Endodermal cell (in vitro differentiated cells): ENCODE data around the gene GJD2. TPM values are rescaled to one million over a fixed set of nuclear protein-coding genes. Genes with fewer than 3 reads are reported as not detected.

ENCODE experiments used
- DNase-seq: peaks from one replicate; pipeline ENCODE4 v3.0.0-alpha.2; 2017
- H3K27ac ChIP-seq: 2 replicates; pipeline ENCODE4 v1.5.1; 2013; ENCODE audit warnings: mild to moderate bottlenecking, low read depth, low read length, moderate library complexity
- H3K27me3 ChIP-seq: 2 replicates; pipeline ENCODE4 v1.6.1; 2013; ENCODE audit warnings: mild to moderate bottlenecking, low read length, moderate library complexity; ENCODE audit not compliant: insufficient read depth, control insufficient read depth, poor library complexity, severe bottlenecking
- H3K36me3 ChIP-seq: 2 replicates; pipeline ENCODE4 v1.7.0; 2013; ENCODE audit warnings: mild to moderate bottlenecking, low read length, moderate library complexity; ENCODE audit not compliant: control insufficient read depth, insufficient read depth
- H3K4me1 ChIP-seq: one replicate; pipeline ENCODE4 v1.7.0; 2013; ENCODE audit warnings: low read length; ENCODE audit not compliant: control insufficient read depth, insufficient read depth
- H3K4me3 ChIP-seq: 2 replicates; pipeline ENCODE4 v1.5.1; 2013; ENCODE audit warnings: mild to moderate bottlenecking, low read length, moderate library complexity
- H3K9ac ChIP-seq: 2 replicates; pipeline ENCODE4 v1.6.1; 2013; ENCODE audit warnings: mild to moderate bottlenecking, low read length, moderate library complexity; ENCODE audit not compliant: poor library complexity, severe bottlenecking; ENCODE audit errors: extremely low read depth
- H3K9me3 ChIP-seq: 2 replicates; pipeline ENCODE4 v1.6.1; 2013; ENCODE audit warnings: mild to moderate bottlenecking, low read length, moderate library complexity; ENCODE audit not compliant: control insufficient read depth
- H3K27ac Mint-ChIP-seq: 2 replicates; pipeline ENCODE4 v1.8.0; 2020; ENCODE audit warnings: mixed read lengths
- H3K27me3 Mint-ChIP-seq: 2 replicates; pipeline ENCODE4 v1.8.0; 2021; ENCODE audit warnings: mild to moderate bottlenecking, mixed read lengths; ENCODE audit not compliant: insufficient read depth
- H3K36me3 Mint-ChIP-seq: 2 replicates; pipeline ENCODE4 v1.8.0; 2020; ENCODE audit warnings: low read depth, mixed read lengths
- H3K4me1 Mint-ChIP-seq: 2 replicates; pipeline ENCODE4 v1.8.0; 2020; ENCODE audit warnings: mixed read lengths
- H3K4me3 Mint-ChIP-seq: 2 replicates; pipeline ENCODE4 v1.8.0; 2020; ENCODE audit warnings: mild to moderate bottlenecking, moderate library complexity, mixed read lengths
- H3K9me3 Mint-ChIP-seq: 2 replicates; pipeline ENCODE4 v1.8.0; 2020; ENCODE audit warnings: mild to moderate bottlenecking, mixed read lengths
- CTCF ChIP-seq: fragments of 200-600 bp; sonication (generic); conservative IDR thresholded peaks from 2 replicates; pipeline ENCODE4 v1.5.0; 2021; ENCODE audit warnings: antibody characterized with exemption, mild to moderate bottlenecking
- WGBS, 2 experiments: methylation state at CpG; one replicate each; pipeline versions ENCODE4 v1.1.5 to v1.1.7; 2013; ENCODE audit warnings: missing lambda C conversion rate in 2 of 2, mixed read lengths in 1 of 2; ENCODE audit not compliant: insufficient coverage in 1 of 2, insufficient read length in 1 of 2; 5-methylcytosine and 5-hydroxymethylcytosine counted together
- long read RNA-seq, 4 experiments: library from polyadenylated mRNA in 2 of 4; library from RNA in 1 of 4; library from capped mRNA in 1 of 4; stranded (forward) in 3 of 4; unstranded in 1 of 4; transcript quantifications; one replicate each; pipeline ENCODE4 v2.0.0, GENCODE V29; 2020 to 2021; ENCODE audit warnings: inconsistent platforms in 1 of 4
- polyA plus RNA-seq, 2 experiments: library from polyadenylated mRNA; stranded (reverse); fragments of 50-300 nt; gene quantifications; one replicate each; pipeline ENCODE4 v1.2.3, GENCODE V29; 2013
- total RNA-seq, 2 donors: library from RNA; stranded (reverse); fragmentation: NEBNext Ultra II Directional in 1 of 2; extraction: Animal tissue kit (Norgen Biotek cat#: 25700) in 1 of 2; gene quantifications; 2 replicates in 1 of 2; 3 replicates in 1 of 2; pipeline ENCODE4 v1.2.1, GENCODE V29; 2021

Gene GJD2
- total RNA-seq = not detected
- 0.64 TPM for polyA plus RNA-seq (2013, experiment 1 of 2)
- 0.54 TPM for polyA plus RNA-seq (2013, experiment 2 of 2)
- long read RNA-seq, experiment 1 = 0 reads
- long read RNA-seq, experiment 2 = 0 reads
- long read RNA-seq, experiment 3 = 0 reads
- long read RNA-seq, experiment 4 = 0 reads

- no peak for TF ChIP-seq CTCF
- no peaks in the 10 kb centered on the region for H3K36me3 ChIP-seq
- no peaks in the 10 kb centered on the region for H3K4me1 ChIP-seq
- peak; percentile 84 for DNase-seq
- Mint-ChIP-seq H3K9me3 (no peaks in the 10 kb centered on the region), H3K27ac (no peak within 1 kb of the TSS), H3K4me3 (peak within 1 kb of the TSS; percentile 54), H3K4me1 (peaks cover 3% of the 10 kb centered on the region), H3K27me3 (peaks cover 81% of the 10 kb centered on the region), H3K36me3 (no peaks in the 10 kb centered on the region)
- 0% methylated on average over 13 to 81 of the region's 81 CpGs for WGBS, 2 experiments
- peak within 1 kb of the TSS; percentile 73 for H3K4me3 ChIP-seq
- H3K27ac ChIP-seq = no peak within 1 kb of the TSS
- H3K27me3 ChIP-seq = peaks cover 91% of the 10 kb centered on the region
- H3K9ac ChIP-seq = no peak within 1 kb of the TSS
- no peaks in the 10 kb centered on the region for H3K9me3 ChIP-seq
These were observed at the start of gene GJD2 for GRCh38 chr15:34754674-34755418. TSS of gene GJD2 (minus strand) at chr15:34754998. CDS start at chr15:34754488, 510 bp downstream.

GRCh38 chr15:34804113-34804512, 49.3 kb upstream of the GJD2 start:
- TF ChIP-seq CTCF = no peak
- WGBS, 2 experiments = 89% methylated on average over 2 of the region's 2 CpGs; no CpG with 5 or more reads in 1 of the 2 experiments
- H3K4me1 Mint-ChIP-seq = peaks cover 8% of the 10 kb centered on the region

GRCh38 chr15:34802803-34803750, 48.3 kb upstream of the GJD2 start:
- peaks cover 15% of the 10 kb centered on the region for H3K9me3 Mint-ChIP-seq
- H3K27me3 ChIP-seq = no peaks in the 10 kb centered on the region
- H3K27me3 Mint-ChIP-seq = no peaks in the 10 kb centered on the region
- H3K27ac ChIP-seq = no peak overlapping the region
- no peak for DNase-seq
- peaks cover 10% of the 10 kb centered on the region for H3K4me1 Mint-ChIP-seq
- no peak for TF ChIP-seq CTCF
- no peak overlapping the region for H3K27ac Mint-ChIP-seq
- H3K4me3 ChIP-seq = no peak overlapping the region
- no peak overlapping the region for H3K9ac ChIP-seq
- no peaks in the 10 kb centered on the region for H3K36me3 Mint-ChIP-seq
- peaks cover 5% of the 10 kb centered on the region for H3K4me1 ChIP-seq
- no peak overlapping the region for H3K4me3 Mint-ChIP-seq
- WGBS, 2 experiments = 90 to 100% methylated on average over 5 to 6 of the region's 7 CpGs
- H3K36me3 ChIP-seq = no peaks in the 10 kb centered on the region
- peaks cover 5% of the 10 kb centered on the region for H3K9me3 ChIP-seq

More at GRCh38 chr15:34804113-34804512, 49.3 kb upstream of the GJD2 start:
- no peaks in the 10 kb centered on the region for H3K36me3 ChIP-seq
- H3K27me3 ChIP-seq = no peaks in the 10 kb centered on the region
- H3K9me3 ChIP-seq = peaks cover 5% of the 10 kb centered on the region
- H3K27me3 Mint-ChIP-seq = no peaks in the 10 kb centered on the region
- no peak for DNase-seq
- no peaks in the 10 kb centered on the region for H3K36me3 Mint-ChIP-seq
- H3K9me3 Mint-ChIP-seq = peaks cover 15% of the 10 kb centered on the region
- H3K9ac ChIP-seq = no peak overlapping the region
- H3K27ac Mint-ChIP-seq = no peak overlapping the region
- H3K4me3 Mint-ChIP-seq = no peak overlapping the region
- H3K4me1 ChIP-seq = peaks cover 4% of the 10 kb centered on the region
- H3K4me3 ChIP-seq = no peak overlapping the region
- no peak overlapping the region for H3K27ac ChIP-seq
